K562 (cell line): ENCODE results near the gene SRPK1. TPM values are rescaled to one million over a fixed set of nuclear protein-coding genes. Genes with fewer than 3 reads are reported as not detected.

Source experiments
- ATAC-seq: fragments of 200-7000 bp; cut with Tn5 transposase; 3 replicates; pipeline ENCODE4 v1.9.1; 2020; ENCODE audit warnings: moderate library complexity
- BruUV-seq: library from RNA; stranded (reverse); fragments of 400-500 nt; replicated peaks from 2 replicates; lab custom pipeline; 2021; lab: Mats Ljungman, UMichigan
- CTCF ChIA-PET: fragments of 300-600 bp; formaldehyde crosslinking; extraction: SDS; loops from one replicate; lab custom pipeline; 2021; ENCODE audit warnings: low intra/inter-chr PET ratio; lab: Yijun Ruan, JAX
- POLR2A ChIA-PET: fragments of 300-600, 350-650 bp; sonication (Branson Sonifier 250); formaldehyde crosslinking; extraction: SDS; loops from one replicate; lab custom pipeline; 2021; ENCODE audit warnings: antibody characterized with exemption, inconsistent platforms; lab: Yijun Ruan, JAX
- DNase-seq, 4 experiments: peaks; one replicate each; pipeline versions ENCODE4 v3.0.0 to v3.0.0-alpha.2; 2011 to 2018; ENCODE audit warnings: low spot score in 3 of 4, mixed read lengths in 3 of 4; ENCODE audit errors: extremely low read depth in 1 of 4
- FAIRE-seq: peaks from 2 replicates; lab custom pipeline; 2011; peaks lifted over from hg19 to GRCh38; lab: Jason Lieb, UNC
- H2AFZ ChIP-seq: 2 replicates; pipeline ENCODE4 v1.6.0; 2011; ENCODE audit warnings: low read depth, low read length, control low read depth, inconsistent platforms
- H3K27ac ChIP-seq: fragments of 200-600 bp; 3 replicates; pipeline ENCODE4 v1.8.0; 2011; ENCODE audit warnings: low read depth, mild to moderate bottlenecking, control low read depth, inconsistent platforms, low read length, moderate library complexity, mixed read lengths; ENCODE audit errors: extremely low read depth
- H3K27me3 ChIP-seq, 2 experiments: fragments of 300-600 bp in 1 of 2; 2 replicates in 1 of 2; 3 replicates in 1 of 2; pipeline versions ENCODE4 v1.6.0 to v1.8.0; 2011; ENCODE audit warnings: inconsistent platforms in 2 of 2, low read length in 2 of 2, mild to moderate bottlenecking in 1 of 2, mixed read lengths in 1 of 2, moderate library complexity in 1 of 2; ENCODE audit not compliant: control insufficient read depth in 2 of 2, insufficient read depth in 2 of 2
- H3K36me3 ChIP-seq: fragments of 300-600 bp; 3 replicates; pipeline ENCODE4 v1.8.0; 2011; ENCODE audit warnings: mild to moderate bottlenecking, low read length, inconsistent platforms; ENCODE audit not compliant: control insufficient read depth, insufficient read depth
- H3K4me1 ChIP-seq, 2 experiments: fragments of 200-600 bp in 1 of 2; replicated peaks in 1 of 2; 2 replicates in 1 of 2; 3 replicates in 1 of 2; pipeline versions ENCODE4 v1.5.1 to v1.8.0; 2011; ENCODE audit warnings: inconsistent platforms in 2 of 2, low read length in 2 of 2, mild to moderate bottlenecking in 1 of 2, mixed read lengths in 1 of 2, moderate library complexity in 1 of 2; ENCODE audit not compliant: control insufficient read depth in 2 of 2, insufficient read depth in 2 of 2
- H3K4me2 ChIP-seq: 2 replicates; pipeline ENCODE4 v1.6.1; 2011; ENCODE audit warnings: low read length, control low read depth, inconsistent platforms, mixed read lengths; ENCODE audit not compliant: insufficient read depth
- H3K4me3 ChIP-seq: fragments of 200-600 bp; sonication (generic), shearing (Covaris generic); 2 replicates; pipeline ENCODE4 v1.5.1; 2016; ENCODE audit warnings: control low read depth, inconsistent platforms
- H3K79me2 ChIP-seq: fragments of 200-600 bp; 3 replicates; pipeline ENCODE4 v1.8.0; 2011; ENCODE audit warnings: low read length, inconsistent platforms; ENCODE audit not compliant: control insufficient read depth, insufficient read depth
- H3K9ac ChIP-seq, 2 experiments: 2 replicates each; pipeline versions ENCODE4 v1.6.0 to v1.6.1; 2011; ENCODE audit warnings: low read depth in 2 of 2, low read length in 2 of 2, control low read depth in 1 of 2, inconsistent platforms in 1 of 2, mild to moderate bottlenecking in 1 of 2, mixed read lengths in 1 of 2; ENCODE audit not compliant: insufficient read depth in 1 of 2
- H3K9me1 ChIP-seq: one replicate; pipeline ENCODE4 v1.6.0; 2011; ENCODE audit warnings: inconsistent platforms, mild to moderate bottlenecking, low read length, moderate library complexity; ENCODE audit not compliant: control insufficient read depth, insufficient read depth
- H3K9me3 ChIP-seq: replicated peaks from 2 replicates; pipeline ENCODE4 v1.5.1; 2011; ENCODE audit warnings: low read depth, low read length, inconsistent platforms; ENCODE audit not compliant: control insufficient read depth, insufficient read depth
- H4K20me1 ChIP-seq: replicated peaks from 2 replicates; pipeline ENCODE4 v1.6.1; 2011; ENCODE audit warnings: low read length, inconsistent platforms, mixed read lengths; ENCODE audit not compliant: control insufficient read depth, insufficient read depth
- BDP1 ChIP-seq: IDR thresholded peaks from 3 replicates; pipeline ENCODE4 v1.6.1; 2011; ENCODE audit not compliant: insufficient read length, insufficient read depth
- CCNT2 ChIP-seq: IDR thresholded peaks from 2 replicates; pipeline ENCODE4 v1.6.1; 2011; ENCODE audit warnings: borderline replicate concordance, low read depth, mild to moderate bottlenecking, moderate library complexity, mixed read lengths, low read length; ENCODE audit not compliant: insufficient read length; ENCODE audit errors: extremely low read depth
- ETV5 ChIP-seq: sonication (generic); formaldehyde crosslinking; IDR thresholded peaks from 2 replicates; pipeline ENCODE4 v1.4.0; 2020; ENCODE audit warnings: low read depth, mild to moderate bottlenecking, missing genetic modification reagents
- FOSL1 ChIP-seq: fragments of 200-800 bp; sonication (Bioruptor generic); conservative IDR thresholded peaks from 2 replicates; pipeline ENCODE4 v1.6.1; 2016; ENCODE audit warnings: missing genetic modification characterization, missing compliant biosample characterization
- IRF2 ChIP-seq: sonication (generic); formaldehyde crosslinking; IDR thresholded peaks from 2 replicates; pipeline ENCODE4 v1.8.1; 2022; ENCODE audit warnings: mild to moderate bottlenecking, missing genetic modification reagents
- KDM5B ChIP-seq: fragments of 200-600 bp; sonication (generic); IDR thresholded peaks from 2 replicates; pipeline ENCODE4 v1.6.1; 2012; ENCODE audit warnings: low read depth, mild to moderate bottlenecking, moderate library complexity, low read length, control low read depth, inconsistent platforms; ENCODE audit not compliant: insufficient replicate concordance
- L3MBTL2 ChIP-seq: fragments of 450-650 bp; IDR thresholded peaks from 2 replicates; pipeline ENCODE4 v1.6.1; 2016; ENCODE audit warnings: mild to moderate bottlenecking, moderate library complexity
- MITF ChIP-seq: IDR thresholded peaks from 2 replicates; pipeline ENCODE4 v1.6.1; 2014; ENCODE audit warnings: antibody characterized with exemption
- NFE2L1 ChIP-seq: fragments of 450-650 bp; IDR thresholded peaks from 2 replicates; pipeline ENCODE4 v1.6.1; 2016; ENCODE audit warnings: missing genetic modification characterization, low read depth, mild to moderate bottlenecking, missing compliant biosample characterization, moderate library complexity, borderline replicate concordance
- RBBP5 ChIP-seq: fragments of 200-600 bp; sonication (generic); IDR thresholded peaks from 2 replicates; pipeline ENCODE4 v1.6.1; 2012; ENCODE audit warnings: borderline replicate concordance, mild to moderate bottlenecking, low read length, control low read depth, inconsistent platforms; ENCODE audit not compliant: insufficient read depth, poor library complexity, severe bottlenecking
- TCFL5 ChIP-seq: fragments of 250-450 bp; sonication (Bioruptor Pico); conservative IDR thresholded peaks from 2 replicates; pipeline ENCODE4 v1.6.1; 2021; ENCODE audit warnings: mild to moderate bottlenecking, moderate library complexity, matching md5 sums
- THRAP3 ChIP-seq: fragments of 450-650 bp; IDR thresholded peaks from 2 replicates; pipeline ENCODE4 v1.6.1; 2016; ENCODE audit warnings: mild to moderate bottlenecking, inconsistent platforms, borderline replicate concordance
- ZNF174 ChIP-seq: fragments of 250-450 bp; sonication (Bioruptor Pico); IDR thresholded peaks from 2 replicates; pipeline ENCODE4 v1.4.0; 2020; ENCODE audit warnings: mild to moderate bottlenecking
- ZNF24 ChIP-seq: fragments of 450-650 bp; IDR thresholded peaks from 2 replicates; pipeline ENCODE4 v1.6.1; 2016
- WGBS: fragments of 100-300 bp; shearing (Covaris generic); methylation state at CpG from one replicate; pipeline ENCODE4 v1.1.6; 2016; ENCODE audit warnings: low coverage, mixed read lengths; ENCODE audit not compliant: insufficient coverage; ENCODE audit errors: missing lambda C conversion rate; 5-methylcytosine and 5-hydroxymethylcytosine counted together
- in situ Hi-C: fragments of 300-500 bp; cut with MboI; formaldehyde crosslinking; loops from 4 replicates; pipeline ENCODE4 v1.15.0; 2018; ENCODE audit warnings: inconsistent platforms, mixed read lengths
- intact Hi-C: fragments of 100-400 bp; cut with micrococcal nuclease; formaldehyde crosslinking; loops from 2 replicates; pipeline ENCODE4 v1.14.2; 2022
- polyA plus RNA-seq, 8 experiments: library from polyadenylated mRNA; depleted of rRNA in 4 of 8; stranded (reverse) in 5 of 8; unstranded in 3 of 8; fragments of >200 nt; fragmentation: Nextera tagmentation in 2 of 8; fragmentation: Illumina TruSeq in 1 of 8; extraction: Ambion mirVana in 2 of 8; extraction: Trizol in 1 of 8; gene quantifications; 2 replicates each; pipeline versions ENCODE4 v1.2.1 to v1.2.3, GENCODE V29; 2011 to 2014; ENCODE audit warnings: inconsistent platforms in 1 of 8, missing spikeins in 1 of 8
- total RNA-seq, 7 experiments: library from RNA; depleted of rRNA in 6 of 7; stranded (reverse); fragments of >200 nt in 6 of 7; fragmentation: Illumina TruSeq in 2 of 7; extraction: Trizol in 2 of 7; gene quantifications; 2 replicates each; pipeline versions ENCODE4 v1.2.1 to v1.2.3, GENCODE V29; 2011 to 2021; ENCODE audit warnings: low replicate concordance in 1 of 7

SRPK1 gene
- total and polyA plus RNA-seq, 9 of the 15 experiments (the other 6 are each of a cell fraction or from before 2014, with no cell fraction given): 99.6 to 185 (median 159) TPM

GRCh38 chr6:35931120-35931561, 10.2 kb upstream of the SRPK1 start:
- intact Hi-C loops: no loop called here
- TF ChIP-seq FOSL1 (tag): no peak
- no peak for TF ChIP-seq ETV5 (CRISPR knock-in tag)
- TF ChIP-seq THRAP3: no peak
- TF ChIP-seq BDP1: no peak
- TF ChIP-seq IRF2 (CRISPR knock-in tag): no peak
- TF ChIP-seq ZNF174: no peak
- Histone ChIP-seq H3K79me2 (no peaks in the 10 kb centered on the region), H3K9me3 (no peaks in the 10 kb centered on the region), H3K4me1 (no peaks in the 10 kb centered on the region; a peak in 1 of 5 replicates), H4K20me1 (no peaks in the 10 kb centered on the region), H3K4me2 (no peak overlapping the region), H2AFZ (no peak overlapping the region), H3K9me1 (no peaks in the 10 kb centered on the region), H3K27me3 (no peaks in the 10 kb centered on the region), H3K4me3 (no peak overlapping the region), H3K9ac (no peak overlapping the region), H3K36me3 (no peaks in the 10 kb centered on the region), H3K27ac (no peak overlapping the region)
- ATAC-seq (no peak), FAIRE-seq (no peak), DNase-seq (no peak)
- ChIA-PET POLR2A (interaction anchor here (1.6 to 2.1 kb wide), 3 partner anchors 9 to 23 kb away, joined by 6 to 7 read pairs (median 7); partner anchors contain the start of gene SRPK1), CTCF (no interaction called here)
- WGBS: 87% methylated on average over 26 of the region's 30 CpGs
- in situ Hi-C loops: no loop called here
- BruUV-seq: no TSS peak

GRCh38 chr6:35929601-35930000, 8.7 kb upstream of the SRPK1 start:
- H4K20me1 ChIP-seq: no peaks in the 10 kb centered on the region
- FAIRE-seq (no peak), ATAC-seq (no peak), DNase-seq (no peak)
- no peaks in the 10 kb centered on the region for H3K9me1 ChIP-seq
- no TSS peak for BruUV-seq
- H2AFZ ChIP-seq: no peak overlapping the region
- CTCF ChIA-PET: no interaction called here
- no peak overlapping the region for H3K9ac ChIP-seq
- H3K4me3 ChIP-seq: no peak overlapping the region
- intact Hi-C loops: no loop called here
- no peaks in the 10 kb centered on the region for H3K79me2 ChIP-seq
- no peaks in the 10 kb centered on the region for H3K9me3 ChIP-seq
- H3K36me3 ChIP-seq: no peaks in the 10 kb centered on the region
- H3K4me2 ChIP-seq: no peak overlapping the region
- H3K4me1 ChIP-seq: no peaks in the 10 kb centered on the region; a peak in 1 of 5 replicates
- POLR2A ChIA-PET: interaction anchor here (1.0 to 1.6 kb wide), 3 partner anchors 8 to 99 kb away, joined by 3 to 7 read pairs (median 6); partner anchors contain the start of gene SRPK1
- H3K27me3 ChIP-seq: no peaks in the 10 kb centered on the region
- in situ Hi-C loops: no loop called here
- no peak overlapping the region for H3K27ac ChIP-seq
- WGBS: 70% methylated on average over 1 of the region's 1 CpG
- TF ChIP-seq NFE2L1 (tag) (no peak), RBBP5 (no peak), TCFL5 (CRISPR knock-in tag) (no peak), MITF (no peak), ZNF24 (no peak), L3MBTL2 (no peak), CCNT2 (no peak), KDM5B (no peak)
